Stimulated activated memory B cell treated with anti-CD40 and anti-IgM and Interleukin-4, amounts not matched to agents 10 μg/mL and 1 μg/mL and 100 μg/mL, for 72 hours (primary cell): ENCODE measurements around the gene SMAD3.
"Not testable (repeated sequence)": the region's sequence is repeated elsewhere in the genome, so short reads cannot be mapped to it uniquely, and the experiment has no call there.

ENCODE experiments used
- ATAC-seq: fragments of 150-1000 bp; cut with Tn5 transposase; 2 replicates; pipeline ENCODE4 v1.10.0; 2021
- H3K27ac Mint-ChIP-seq: one replicate; pipeline ENCODE4 v1.8.0; 2022; ENCODE audit warnings: mild to moderate bottlenecking, mixed read lengths
- H3K27me3 Mint-ChIP-seq: one replicate; pipeline ENCODE4 v1.8.0; 2022; ENCODE audit warnings: mixed read lengths
- H3K36me3 Mint-ChIP-seq: one replicate; pipeline ENCODE4 v1.8.0; 2022; ENCODE audit warnings: mixed read lengths
- H3K4me1 Mint-ChIP-seq: one replicate; pipeline ENCODE4 v1.8.0; 2022; ENCODE audit warnings: mixed read lengths
- H3K4me3 Mint-ChIP-seq: one replicate; pipeline ENCODE4 v1.8.0; 2022; ENCODE audit warnings: mild to moderate bottlenecking, moderate library complexity, mixed read lengths
- H3K9me3 Mint-ChIP-seq: one replicate; pipeline ENCODE4 v1.8.0; 2022; ENCODE audit warnings: mixed read lengths

The SMAD3 gene

GRCh38 chr15:67114846-67115585 lies 49.6 kb downstream of the SMAD3 start:
- no peak for ATAC-seq
- Mint-ChIP-seq H3K36me3 (peaks cover 19% of the 10 kb centered on the region), H3K4me3 (no peak overlapping the region), H3K27me3 (no peaks in the 10 kb centered on the region), H3K27ac (peak overlapping the region; percentile 97), H3K9me3 (peaks cover 7% of the 10 kb centered on the region), H3K4me1 (peaks cover 71% of the 10 kb centered on the region)

DNA sequence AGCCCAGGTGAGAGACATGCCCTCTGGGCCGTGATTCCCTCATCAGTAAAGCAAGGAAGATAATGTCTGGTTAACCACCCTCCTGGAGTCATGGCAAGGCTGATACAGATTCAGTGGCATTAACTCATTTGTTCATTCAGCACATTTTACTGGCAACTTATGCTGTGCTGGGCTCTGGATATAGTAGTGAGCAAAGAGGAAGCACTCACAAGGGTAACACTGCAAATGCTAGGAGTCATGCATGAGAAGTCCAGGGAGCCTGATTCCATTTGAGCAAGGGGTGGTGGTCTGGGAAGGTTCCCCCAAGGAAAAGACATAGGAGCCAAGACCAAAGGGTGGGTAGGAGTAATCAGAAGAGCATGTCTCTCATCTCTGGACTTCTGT lies 50.2 kb downstream of the SMAD3 start:
- H3K4me1 Mint-ChIP-seq: peaks cover 77% of the 10 kb centered on the region
- no peak overlapping the region for H3K4me3 Mint-ChIP-seq
- peak; percentile 47 for ATAC-seq
- H3K27me3 Mint-ChIP-seq: no peaks in the 10 kb centered on the region
- H3K9me3 Mint-ChIP-seq: peaks cover 7% of the 10 kb centered on the region
- H3K27ac Mint-ChIP-seq: peak overlapping the region; percentile 97
- H3K36me3 Mint-ChIP-seq: peaks cover 19% of the 10 kb centered on the region

- no peak for ATAC-seq
- peak overlapping the region; percentile 19 for H3K4me3 Mint-ChIP-seq
Measured at GRCh38 chr15:67116742-67117141, 51.3 kb downstream of the SMAD3 start.

GRCh38 chr15:67117370-67117769 lies 52.0 kb downstream of the SMAD3 start:
- Mint-ChIP-seq H3K4me3 (no peak overlapping the region), H3K9me3 (no peaks in the 10 kb centered on the region), H3K36me3 (peaks cover 9% of the 10 kb centered on the region), H3K27ac (peak overlapping the region; percentile 97), H3K27me3 (no peaks in the 10 kb centered on the region), H3K4me1 (peaks cover 95% of the 10 kb centered on the region)
- ATAC-seq: no peak

More at GRCh38 chr15:67116742-67117141, 51.3 kb downstream of the SMAD3 start:
- Mint-ChIP-seq H3K36me3 (peaks cover 11% of the 10 kb centered on the region), H3K27me3 (no peaks in the 10 kb centered on the region), H3K9me3 (peaks cover under 1% of the 10 kb centered on the region), H3K4me1 (peaks cover 88% of the 10 kb centered on the region), H3K27ac (peak overlapping the region; percentile 97)

DNA sequence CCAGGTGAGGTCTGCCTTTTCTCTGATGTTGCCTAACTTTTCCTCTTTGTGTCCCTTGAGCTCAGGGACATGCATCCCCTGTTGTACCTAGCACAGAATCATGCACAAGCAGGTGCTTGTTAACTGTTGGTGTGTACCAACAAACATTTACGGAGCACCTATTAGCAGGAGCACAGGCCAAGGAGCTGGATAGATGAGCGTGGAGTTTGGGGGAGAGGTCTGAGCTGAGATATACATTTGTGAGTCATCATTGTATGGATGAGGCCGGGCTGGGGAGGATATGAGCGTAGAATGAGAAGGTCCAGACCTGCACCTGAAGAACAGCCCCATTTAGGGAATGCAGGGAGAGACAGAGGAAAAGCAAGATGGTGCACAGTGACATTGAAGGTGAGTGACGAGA lies 53.4 kb downstream of the SMAD3 start:
- ATAC-seq: no peak
- Mint-ChIP-seq H3K4me3 (no peak overlapping the region), H3K36me3 (peaks cover 9% of the 10 kb centered on the region)

GRCh38 chr15:67119238-67119846 lies 53.9 kb downstream of the SMAD3 start:
- no peaks in the 10 kb centered on the region for H3K27me3 Mint-ChIP-seq
- peaks cover 90% of the 10 kb centered on the region for H3K4me1 Mint-ChIP-seq
- H3K9me3 Mint-ChIP-seq: no peaks in the 10 kb centered on the region
- H3K27ac Mint-ChIP-seq: peak overlapping the region; percentile 97
- no peak for ATAC-seq
- no peak overlapping the region for H3K4me3 Mint-ChIP-seq
- peaks cover 9% of the 10 kb centered on the region for H3K36me3 Mint-ChIP-seq

More for the DNA sequence above, 53.4 kb downstream of the SMAD3 start:
- Mint-ChIP-seq H3K27me3 (no peaks in the 10 kb centered on the region), H3K9me3 (no peaks in the 10 kb centered on the region), H3K27ac (peak overlapping the region; percentile 97), H3K4me1 (peaks cover 90% of the 10 kb centered on the region)

GRCh38 chr15:67120009-67120838 lies 54.8 kb downstream of the SMAD3 start:
- peak overlapping the region; percentile 34 for H3K4me3 Mint-ChIP-seq
- peak overlapping the region; percentile 97 for H3K27ac Mint-ChIP-seq
- H3K27me3 Mint-ChIP-seq: no peaks in the 10 kb centered on the region
- H3K36me3 Mint-ChIP-seq: peaks cover 9% of the 10 kb centered on the region
- H3K4me1 Mint-ChIP-seq: peaks cover 88% of the 10 kb centered on the region
- H3K9me3 Mint-ChIP-seq: no peaks in the 10 kb centered on the region
- no peak for ATAC-seq

GRCh38 chr15:67120839-67121643 lies 55.6 kb downstream of the SMAD3 start:
- no peaks in the 10 kb centered on the region for H3K9me3 Mint-ChIP-seq
- peak; percentile 95 for ATAC-seq
- H3K4me1 Mint-ChIP-seq: peaks cover 88% of the 10 kb centered on the region
- H3K27me3 Mint-ChIP-seq: no peaks in the 10 kb centered on the region
- peak overlapping the region; percentile 97 for H3K27ac Mint-ChIP-seq
- H3K4me3 Mint-ChIP-seq: peak overlapping the region; percentile 83
- peaks cover 9% of the 10 kb centered on the region for H3K36me3 Mint-ChIP-seq

GRCh38 chr15:67121644-67122605 lies 56.5 kb downstream of the SMAD3 start:
- peak overlapping the region; percentile 83 for H3K4me3 Mint-ChIP-seq

GRCh38 chr15:67122816-67123215 lies 57.4 kb downstream of the SMAD3 start:
- peaks cover 17% of the 10 kb centered on the region for H3K36me3 Mint-ChIP-seq
- not testable (repeated sequence) for ATAC-seq, H3K4me3 Mint-ChIP-seq, H3K9me3 Mint-ChIP-seq, H3K27me3 Mint-ChIP-seq
- peaks cover 86% of the 10 kb centered on the region for H3K4me1 Mint-ChIP-seq
- H3K27ac Mint-ChIP-seq: peak overlapping the region; percentile 97

More at GRCh38 chr15:67121644-67122605, 56.5 kb downstream of the SMAD3 start:
- Mint-ChIP-seq H3K27ac (peak overlapping the region; percentile 97), H3K27me3 (no peaks in the 10 kb centered on the region), H3K4me1 (peaks cover 86% of the 10 kb centered on the region), H3K9me3 (no peaks in the 10 kb centered on the region), H3K36me3 (peaks cover 9% of the 10 kb centered on the region)
- ATAC-seq: no peak

- Mint-ChIP-seq H3K36me3 (peaks cover 22% of the 10 kb centered on the region), H3K4me1 (peaks cover 86% of the 10 kb centered on the region), H3K27ac (peak overlapping the region; percentile 97)
- ATAC-seq, H3K4me3 Mint-ChIP-seq, H3K27me3 Mint-ChIP-seq, H3K9me3 Mint-ChIP-seq: not testable (repeated sequence)
Measured at GRCh38 chr15:67123291-67123690, 57.9 kb downstream of the SMAD3 start.

GRCh38 chr15:67124111-67124510 lies 58.7 kb downstream of the SMAD3 start:
- Mint-ChIP-seq H3K4me1 (peaks cover 83% of the 10 kb centered on the region), H3K27ac (peak overlapping the region; percentile 72), H3K9me3 (no peaks in the 10 kb centered on the region), H3K36me3 (peaks cover 16% of the 10 kb centered on the region), H3K4me3 (no peak overlapping the region), H3K27me3 (no peaks in the 10 kb centered on the region)
- ATAC-seq: no peak

DNA sequence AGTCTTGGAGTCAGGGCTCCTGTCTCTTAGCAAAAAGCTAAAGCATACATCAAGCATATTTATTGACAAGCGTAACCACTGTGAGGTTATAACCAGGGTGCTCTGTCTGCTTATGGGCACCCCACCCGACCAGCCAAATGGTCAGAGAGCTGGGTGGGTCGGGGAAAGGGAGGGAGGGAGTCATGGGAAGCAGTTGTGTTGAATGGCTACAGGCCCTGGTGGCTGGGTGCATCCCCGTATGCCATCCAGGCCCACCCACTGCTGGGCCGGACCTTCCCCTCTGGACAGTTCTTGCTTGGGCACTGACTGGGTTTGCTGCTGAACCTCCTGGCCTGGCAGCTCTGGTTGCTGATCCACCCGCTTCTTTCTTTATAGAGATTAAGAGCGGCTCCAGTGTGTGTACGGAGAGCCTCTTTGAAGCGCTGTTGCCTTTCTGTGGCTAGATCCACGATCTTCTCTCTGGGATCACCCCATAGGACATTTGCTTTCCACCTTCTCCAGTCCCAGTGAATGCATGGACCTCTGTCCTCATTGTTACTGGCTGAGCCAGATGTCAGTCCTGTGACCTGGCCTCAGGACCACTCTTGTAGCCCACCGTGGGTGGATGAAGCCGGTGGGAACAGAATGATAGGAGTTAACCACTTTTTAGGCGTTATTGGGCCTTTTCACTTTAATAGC lies 59.6 kb downstream of the SMAD3 start:
- Mint-ChIP-seq H3K9me3 (no peaks in the 10 kb centered on the region), H3K27me3 (no peaks in the 10 kb centered on the region), H3K36me3 (peaks cover 12% of the 10 kb centered on the region), H3K4me3 (no peak overlapping the region), H3K4me1 (peaks cover 79% of the 10 kb centered on the region), H3K27ac (peak overlapping the region; percentile 72)
- ATAC-seq: no peak
